ENCODE data around the gene CRABP2.

Gene CRABP2

GRCh38 chr1:156706657-156707416, 1.5 kb upstream of the CRABP2 start:
- TF ChIP-seq, protein P1, sequence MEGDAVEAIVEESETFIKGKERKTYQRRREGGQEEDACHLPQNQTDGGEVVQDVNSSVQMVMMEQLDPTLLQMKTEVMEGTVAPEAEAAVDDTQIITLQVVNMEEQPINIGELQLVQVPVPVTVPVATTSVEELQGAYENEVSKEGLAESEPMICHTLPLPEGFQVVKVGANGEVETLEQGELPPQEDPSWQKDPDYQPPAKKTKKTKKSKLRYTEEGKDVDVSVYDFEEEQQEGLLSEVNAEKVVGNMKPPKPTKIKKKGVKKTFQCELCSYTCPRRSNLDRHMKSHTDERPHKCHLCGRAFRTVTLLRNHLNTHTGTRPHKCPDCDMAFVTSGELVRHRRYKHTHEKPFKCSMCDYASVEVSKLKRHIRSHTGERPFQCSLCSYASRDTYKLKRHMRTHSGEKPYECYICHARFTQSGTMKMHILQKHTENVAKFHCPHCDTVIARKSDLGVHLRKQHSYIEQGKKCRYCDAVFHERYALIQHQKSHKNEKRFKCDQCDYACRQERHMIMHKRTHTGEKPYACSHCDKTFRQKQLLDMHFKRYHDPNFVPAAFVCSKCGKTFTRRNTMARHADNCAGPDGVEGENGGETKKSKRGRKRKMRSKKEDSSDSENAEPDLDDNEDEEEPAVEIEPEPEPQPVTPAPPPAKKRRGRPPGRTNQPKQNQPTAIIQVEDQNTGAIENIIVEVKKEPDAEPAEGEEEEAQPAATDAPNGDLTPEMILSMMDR (IDR thresholded peaks at IDR 0.05) = no peak
- no peak for TF ChIP-seq ZFX (IDR thresholded peaks at IDR 0.05; ENCODE audit: borderline replicate concordance)
- no peak overlapping the region for H3K27ac ChIP-seq

DNA sequence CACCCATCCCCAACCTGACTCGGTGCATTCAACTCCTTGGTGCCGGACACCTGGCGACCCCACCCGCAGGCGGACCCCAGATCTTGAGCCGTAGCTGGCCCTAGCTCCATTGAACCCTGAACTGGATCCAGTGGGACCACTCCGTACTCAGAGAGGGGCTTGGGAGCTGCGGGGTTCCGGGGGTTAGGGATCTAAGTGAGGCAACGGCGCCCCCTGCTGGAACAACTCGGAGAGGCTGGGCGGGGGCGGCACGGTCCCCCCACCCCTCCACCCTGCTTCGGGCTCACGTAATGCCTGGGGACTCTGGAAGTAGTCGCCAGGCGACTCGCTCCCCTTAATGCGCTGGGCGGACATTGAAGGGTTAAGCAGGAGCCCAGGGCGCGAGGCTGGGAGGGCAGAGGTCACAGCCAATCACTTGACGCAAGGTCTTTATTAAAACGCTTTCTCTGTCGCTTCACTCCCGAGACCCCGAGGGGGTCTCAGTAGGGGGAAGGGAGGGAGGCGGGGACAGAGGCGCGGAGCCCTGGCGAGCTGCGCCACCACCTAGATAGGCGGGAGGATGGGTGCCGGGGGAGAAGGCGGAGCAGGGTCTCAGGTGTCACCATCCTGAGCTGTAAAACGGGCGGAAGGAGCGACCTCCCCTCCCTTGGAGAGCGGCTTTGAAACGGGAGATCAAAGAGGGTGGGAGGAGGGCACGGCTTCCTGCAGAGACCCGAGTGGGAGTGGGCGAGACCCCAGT, 704 bp upstream of the CRABP2 start:
- H3K27ac ChIP-seq = no peak overlapping the region
- no peak for TF ChIP-seq ZFX (IDR thresholded peaks at IDR 0.05; ENCODE audit: borderline replicate concordance)
- TF ChIP-seq, protein P1 (IDR thresholded peaks at IDR 0.05) = peak; percentile 100

DNA sequence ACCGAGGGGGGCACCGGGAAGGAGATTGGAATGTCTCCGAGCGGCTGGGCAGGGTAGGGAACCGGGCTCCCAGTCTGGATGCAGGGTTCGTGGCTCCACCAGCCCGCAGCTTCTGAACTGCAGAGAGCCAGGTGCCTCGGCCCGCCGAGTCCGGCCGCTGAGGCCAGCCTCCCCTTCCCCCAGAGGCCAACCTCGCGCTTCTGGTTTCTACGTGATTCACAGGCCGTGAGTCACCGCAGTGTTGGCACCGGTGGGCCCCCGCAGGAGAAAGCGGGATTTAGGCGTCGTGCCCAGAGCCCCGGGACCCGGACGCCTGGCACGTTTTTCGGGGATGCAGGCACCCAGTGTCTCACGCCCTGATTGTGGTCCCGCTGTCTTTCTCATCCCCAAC, 458 bp downstream of the CRABP2 start:
- TF ChIP-seq ZFX (IDR thresholded peaks at IDR 0.05; ENCODE audit: borderline replicate concordance) = no peak
- TF ChIP-seq, protein P1 (IDR thresholded peaks at IDR 0.05) = no peak
- no peak overlapping the region for H3K27ac ChIP-seq

DNA sequence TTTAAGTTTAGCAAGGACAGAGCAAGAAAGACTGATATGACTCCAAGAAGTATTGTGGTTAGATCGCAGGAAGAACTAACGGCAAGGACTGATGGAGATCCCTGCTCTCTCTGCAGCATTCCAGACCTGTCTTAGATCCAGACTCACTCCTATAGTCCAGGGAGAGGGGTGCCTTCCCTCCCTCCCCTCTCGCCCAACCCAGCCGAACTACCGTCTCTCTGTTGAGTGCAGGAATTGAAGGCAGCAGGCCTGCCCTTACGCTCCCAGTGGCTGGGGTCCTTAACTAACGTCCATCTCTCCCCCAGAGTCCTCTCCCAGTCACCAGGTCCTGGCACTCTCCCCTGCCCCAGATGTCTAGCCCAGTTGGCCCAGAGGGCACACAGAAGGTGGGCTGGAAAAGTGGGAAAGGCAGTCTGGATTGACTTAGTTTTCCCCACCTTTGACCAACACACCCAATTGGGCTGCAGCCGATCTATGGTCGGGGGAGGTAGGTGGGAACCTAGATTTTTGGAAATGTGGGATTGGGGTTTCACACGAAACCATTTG, 1.1 kb downstream of the CRABP2 start:
- no peak overlapping the region for H3K27ac ChIP-seq

GRCh38 chr1:156703741-156704140, 1.6 kb downstream of the CRABP2 start:
- TF ChIP-seq, protein P1 (IDR thresholded peaks at IDR 0.05) = no peak
- no peak for TF ChIP-seq ZFX (IDR thresholded peaks at IDR 0.05; ENCODE audit: borderline replicate concordance)
- no peak overlapping the region for H3K27ac ChIP-seq

More for the DNA sequence above, 1.1 kb downstream of the CRABP2 start:
- TF ChIP-seq, protein P1 (IDR thresholded peaks at IDR 0.05) = no peak
- TF ChIP-seq ZFX (IDR thresholded peaks at IDR 0.05; ENCODE audit: borderline replicate concordance) = no peak

- no peak overlapping the region for H3K27ac ChIP-seq
- TF ChIP-seq, protein P1 (IDR thresholded peaks at IDR 0.05) = no peak
- TF ChIP-seq ZFX (IDR thresholded peaks at IDR 0.05; ENCODE audit: borderline replicate concordance) = no peak
These were observed 2.0 kb downstream of the CRABP2 start for GRCh38 chr1:156703336-156703735.

All from 22Rv1 (cell line).